CD4-positive, alpha-beta T cell treated with Interleukin-15 for 1 hour (primary cell): ENCODE data around the gene CA10.

ENCODE experiments used
- DNase-seq: peaks from one replicate; pipeline ENCODE4 v3.0.0-alpha.2; 2020

CA10 gene

DNA sequence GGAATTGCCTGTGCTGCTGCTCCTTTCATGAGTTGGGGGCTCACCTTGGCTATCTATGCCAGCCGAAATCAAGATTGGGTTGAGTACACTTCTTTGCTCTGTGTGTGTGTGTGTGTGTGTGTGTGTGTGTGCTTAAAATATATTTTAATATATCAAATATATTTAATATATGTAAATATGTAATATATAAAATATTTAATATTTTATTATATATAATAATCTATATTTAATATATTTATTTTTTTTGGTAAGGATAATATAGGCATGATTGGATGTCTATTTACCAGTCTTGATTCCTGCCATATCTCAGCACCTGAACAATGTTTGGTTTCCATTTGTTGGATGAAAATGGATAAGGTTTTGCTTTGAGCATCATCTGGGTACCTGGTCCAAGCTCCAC is 399.3 kb downstream of the CA10 start:
- DNase-seq: no peak

DNA sequence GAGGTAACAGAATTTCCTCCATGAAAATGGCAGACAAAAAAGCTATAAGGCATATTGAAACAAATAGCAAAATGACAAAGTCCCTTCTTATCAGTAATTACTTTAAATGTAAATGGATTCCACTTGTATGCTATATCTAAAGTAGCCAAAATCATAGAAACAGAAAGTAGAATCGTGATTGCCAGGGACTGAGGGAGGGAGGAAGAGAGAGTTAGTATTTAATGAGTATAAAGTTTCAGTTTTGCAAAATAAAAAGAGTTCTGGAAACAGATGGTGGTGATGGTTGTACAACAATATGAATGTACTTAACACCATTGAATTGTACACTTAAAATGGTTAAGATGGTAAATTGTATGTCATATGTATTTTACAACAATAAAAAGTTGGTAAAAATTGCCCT is 407.4 kb downstream of the CA10 start:
- no peak for DNase-seq

DNA sequence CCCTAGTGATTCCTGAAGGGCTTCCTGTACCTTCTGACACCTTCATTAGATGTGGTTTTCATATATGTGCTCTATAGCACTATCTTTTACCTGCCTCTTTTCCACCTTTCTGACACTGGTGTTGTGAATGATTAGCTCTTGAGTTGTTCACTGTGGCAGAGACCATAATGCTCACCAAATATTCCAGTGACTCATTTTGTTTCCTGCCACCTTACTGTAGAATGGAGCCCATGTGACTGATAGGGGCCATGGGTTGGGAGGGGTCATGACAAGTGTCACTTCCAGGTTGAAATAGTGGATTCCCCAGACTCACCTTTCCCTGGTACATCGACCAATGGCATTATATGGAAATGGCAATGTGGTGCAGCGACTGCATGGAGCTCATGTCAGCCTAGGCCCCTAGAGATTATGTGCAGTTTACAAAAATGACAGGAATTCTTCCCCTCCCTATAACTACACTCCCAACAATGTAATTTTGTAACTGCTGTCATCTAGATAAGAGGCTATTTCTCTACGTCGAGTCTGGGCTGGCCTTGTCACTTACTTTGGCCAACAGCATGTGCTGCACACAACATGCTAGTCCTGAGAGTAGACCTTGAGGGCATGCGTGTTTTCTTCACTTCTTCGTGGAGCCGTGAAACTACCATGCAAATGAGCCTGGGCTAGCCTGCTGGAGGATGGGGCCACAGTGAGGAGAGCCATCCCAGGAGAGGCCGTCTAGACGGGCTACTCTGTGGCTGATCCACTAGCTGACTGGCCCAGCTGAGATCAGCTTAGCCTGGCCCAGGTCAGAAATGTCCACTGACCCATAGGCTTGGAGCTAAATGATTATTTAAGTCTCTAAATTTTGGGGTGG is 409.5 kb downstream of the CA10 start:
- DNase-seq: no peak

- DNase-seq: no peak
Measured at GRCh38 chr17:51746421-51746820, 412.1 kb downstream of the CA10 start.

GRCh38 chr17:51745993-51746392 is 412.5 kb downstream of the CA10 start:
- DNase-seq: no peak

GRCh38 chr17:51743477-51743876 is 415.0 kb downstream of the CA10 start:
- DNase-seq: no peak

GRCh38 chr17:51742571-51742970 is 415.9 kb downstream of the CA10 start:
- DNase-seq: no peak

GRCh38 chr17:51741458-51741857 is 417.1 kb downstream of the CA10 start:
- no peak for DNase-seq

DNA sequence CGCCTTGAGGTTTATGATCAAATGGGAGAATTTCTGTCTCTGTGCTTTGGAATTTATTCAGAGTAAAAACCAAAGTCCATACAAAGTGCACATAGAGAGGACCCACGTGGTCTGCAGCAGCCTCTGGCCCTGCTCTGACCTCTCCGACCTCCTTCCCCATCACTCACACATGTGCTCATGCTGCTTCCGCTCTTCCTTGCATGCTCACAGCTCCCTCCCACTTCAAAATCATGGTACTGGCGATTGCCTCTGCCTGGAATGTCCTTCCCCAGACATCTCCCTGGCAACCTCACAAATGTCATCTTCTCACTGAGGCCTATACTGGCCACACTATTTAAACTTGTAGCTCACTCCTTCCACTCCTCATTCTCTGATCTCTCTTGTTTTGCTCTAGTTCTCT is 418.0 kb downstream of the CA10 start:
- DNase-seq: no peak

DNA sequence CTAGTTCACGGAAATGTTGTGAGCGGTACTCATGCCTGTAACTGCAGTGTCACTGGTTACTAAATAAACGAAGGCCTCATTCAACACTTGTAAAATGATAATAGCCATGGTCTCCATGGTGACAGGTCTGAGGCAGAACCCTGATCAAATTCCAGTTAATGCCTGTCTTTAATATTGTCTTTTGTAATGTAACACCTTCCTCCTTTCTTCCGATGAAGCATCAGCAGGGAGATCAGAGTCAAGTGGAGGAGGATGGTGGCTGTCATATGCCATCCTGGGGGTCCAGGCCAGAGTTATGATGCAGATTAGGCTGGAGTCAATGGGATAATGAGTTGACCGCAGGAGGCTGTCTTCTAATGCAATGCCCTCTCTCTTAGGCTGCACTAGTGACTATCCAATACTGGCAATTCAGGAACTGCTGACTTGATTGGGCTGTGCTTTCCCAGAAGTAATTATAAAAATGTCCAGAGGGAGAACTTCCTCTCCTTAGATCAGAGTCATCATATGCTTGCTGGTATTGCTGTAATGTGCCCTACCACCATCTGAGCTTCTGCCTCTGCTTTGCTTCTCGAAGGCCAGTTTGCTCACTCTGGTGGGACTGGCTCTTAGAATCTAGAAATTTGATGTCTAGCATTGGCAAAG is 419.1 kb downstream of the CA10 start:
- no peak for DNase-seq

DNA sequence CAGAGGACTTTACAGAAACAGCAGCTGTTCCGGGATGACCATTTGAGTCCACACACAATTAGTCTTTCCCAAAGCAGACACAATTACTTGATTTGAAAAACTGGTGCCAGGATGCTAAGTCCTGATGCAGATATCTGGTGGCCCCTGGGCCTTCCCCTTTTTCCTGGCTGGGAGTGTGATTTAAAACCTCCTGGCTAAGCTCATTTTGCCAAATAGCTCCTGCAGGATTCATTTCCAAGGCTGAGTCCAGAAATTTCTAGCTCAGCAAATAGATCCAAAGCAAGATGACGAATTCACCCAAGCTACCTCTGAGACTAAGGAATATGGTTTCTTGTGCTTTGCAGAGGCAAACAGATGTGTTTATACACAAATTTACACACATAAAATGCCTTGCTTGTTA is 422.2 kb downstream of the CA10 start:
- DNase-seq: no peak

GRCh38 chr17:51734976-51735375 is 423.5 kb downstream of the CA10 start:
- DNase-seq: no peak

DNA sequence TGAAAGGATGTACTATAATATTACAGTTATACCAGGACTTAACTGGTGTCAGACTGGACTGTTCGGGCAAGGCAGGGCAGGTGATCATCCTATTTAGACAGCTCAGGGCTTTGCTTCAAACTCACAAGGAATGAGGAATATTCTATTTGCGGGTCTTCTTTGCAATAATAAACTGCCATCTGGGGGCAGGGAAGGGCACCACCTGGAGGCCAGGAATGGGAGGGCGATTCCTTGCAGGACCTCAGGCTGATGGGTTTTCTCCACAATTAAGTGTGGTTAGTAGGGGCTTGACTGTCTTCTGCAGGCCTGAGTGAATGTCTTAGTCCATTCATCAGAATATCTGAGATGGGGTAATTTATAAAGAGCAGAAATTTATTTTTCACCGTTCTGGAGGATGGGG is 424.1 kb downstream of the CA10 start:
- DNase-seq: no peak

DNA sequence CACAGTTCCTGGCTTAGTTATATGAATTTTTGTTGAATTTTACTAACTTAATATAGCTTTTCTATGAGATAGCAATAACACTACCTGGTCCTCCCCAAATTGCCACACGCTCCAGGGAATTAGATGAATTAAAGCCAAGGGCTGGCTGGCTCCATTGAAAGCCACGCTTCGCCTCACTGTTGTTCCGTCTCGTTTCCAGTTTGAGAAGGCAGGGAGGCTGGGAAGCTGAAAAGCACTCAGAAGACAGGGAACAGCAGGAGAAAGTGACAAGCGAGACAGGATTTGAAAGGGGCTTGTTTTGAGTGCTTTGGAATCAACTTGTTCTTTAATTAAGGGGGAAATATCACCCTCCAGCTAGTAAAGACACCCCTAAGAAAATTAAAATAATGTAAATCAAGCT is 425.3 kb downstream of the CA10 start:
- no peak for DNase-seq

- no peak for DNase-seq
Measured at GRCh38 chr17:51731941-51732722, 426.4 kb downstream of the CA10 start.

DNA sequence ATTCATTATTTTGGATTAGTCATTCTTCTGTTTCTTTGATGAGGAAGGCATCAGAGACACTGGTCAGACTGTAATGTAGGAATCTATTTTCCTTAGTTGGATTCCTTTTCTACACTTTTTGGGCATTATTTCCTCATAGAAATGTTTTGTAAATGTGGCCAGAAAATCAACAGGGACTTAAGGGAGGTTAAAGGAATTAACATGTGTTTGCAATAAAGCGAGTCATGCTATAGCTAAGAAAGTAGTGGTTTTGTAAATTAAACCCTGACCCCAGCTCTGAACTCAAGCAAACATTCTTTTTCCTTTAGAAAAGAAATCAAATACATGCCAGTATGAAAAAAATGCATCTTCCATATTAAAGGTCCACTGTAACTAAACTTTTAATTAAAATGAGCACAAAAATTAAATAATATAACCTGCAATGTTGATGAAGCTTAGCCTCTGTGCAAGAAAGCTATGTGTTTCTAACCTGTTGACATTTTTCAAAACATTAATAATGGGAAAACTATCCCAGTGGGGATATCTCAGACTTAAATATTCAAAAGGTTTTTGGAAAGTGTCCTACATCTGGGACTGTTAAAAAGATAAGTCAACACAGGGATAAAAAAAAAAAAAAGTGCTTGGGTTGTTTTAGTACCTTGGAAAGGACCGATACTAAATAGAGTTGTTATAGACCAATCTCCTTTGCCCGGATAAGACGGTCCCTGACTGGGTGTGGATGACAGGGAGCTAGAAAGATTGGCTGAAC is 428.0 kb downstream of the CA10 start:
- no peak for DNase-seq

GRCh38 chr17:51725185-51725584 is 433.3 kb downstream of the CA10 start:
- no peak for DNase-seq

- no peak for DNase-seq
Measured at GRCh38 chr17:51724043-51724580, 434.4 kb downstream of the CA10 start.

- DNase-seq: no peak
Measured at GRCh38 chr17:51722994-51723393, 435.5 kb downstream of the CA10 start.

- DNase-seq: no peak
Measured at GRCh38 chr17:51721730-51722129, 436.8 kb downstream of the CA10 start.

DNA sequence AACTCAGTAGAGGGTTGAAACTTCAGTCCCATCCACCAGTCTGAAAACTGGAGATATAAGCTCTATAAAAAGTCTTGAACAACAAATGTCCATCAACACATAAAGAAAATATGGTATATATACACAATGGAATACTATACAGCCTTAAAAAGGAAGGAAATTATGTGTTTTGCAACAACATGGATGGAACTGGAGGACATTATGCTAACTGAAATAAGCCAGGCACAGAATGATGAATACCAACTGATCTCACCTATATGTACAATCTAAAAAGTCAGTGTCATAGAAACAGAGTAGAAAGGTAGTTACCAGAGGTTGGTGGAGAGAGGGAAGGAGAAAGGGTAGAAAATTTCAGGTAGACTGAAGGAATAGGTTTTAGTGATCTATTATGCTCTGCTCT is 438.1 kb downstream of the CA10 start:
- DNase-seq: no peak

DNA sequence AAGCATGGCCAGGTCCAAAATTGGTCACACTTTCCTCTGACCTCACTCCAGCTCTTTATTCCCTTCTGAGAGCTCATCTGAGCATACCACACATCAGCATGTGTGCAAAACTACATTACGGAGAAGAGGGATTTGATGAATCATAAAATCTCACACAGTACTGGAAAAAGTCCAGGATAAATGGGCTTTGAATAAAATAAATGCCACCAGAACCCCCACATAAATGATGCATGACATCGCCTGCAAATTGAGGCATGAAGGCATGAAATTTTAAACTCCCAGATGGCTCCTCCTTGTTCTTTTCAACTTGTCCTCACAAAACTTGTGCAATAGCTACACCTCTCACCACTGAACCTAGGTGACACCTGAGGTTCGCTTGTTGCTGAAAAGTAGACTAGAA is 439.5 kb downstream of the CA10 start:
- DNase-seq: no peak

DNA sequence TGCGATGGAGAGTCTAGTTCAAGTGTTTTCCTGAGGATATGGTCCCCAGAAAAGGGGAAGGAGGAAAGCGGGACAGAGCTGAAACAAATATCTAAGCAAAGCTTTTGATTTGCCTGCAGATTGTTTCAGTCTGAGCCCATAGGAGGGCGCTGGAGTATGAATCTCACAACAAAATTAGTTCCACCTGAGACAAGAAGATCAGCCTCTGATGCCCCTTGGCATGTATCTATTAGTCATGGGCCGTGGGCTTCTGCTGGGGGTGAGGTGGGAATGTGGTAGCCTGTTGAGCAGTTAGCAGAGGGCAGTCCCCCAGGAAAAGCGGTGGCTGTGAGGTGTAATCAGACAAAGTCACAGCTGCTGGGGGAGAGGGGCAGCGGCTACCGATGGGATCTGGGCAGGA is 446.9 kb downstream of the CA10 start:
- no peak for DNase-seq
